Ecto neural progenitor cell (in vitro differentiated cells): ENCODE measurements around the gene CYP24A1.

Source experiments
- DNase-seq: peaks from one replicate; pipeline ENCODE4 v3.0.0-alpha.2; 2018; ENCODE audit warnings: low spot score

The CYP24A1 gene

GRCh38 chr20:54201268-54201846 is 27.6 kb upstream of the CYP24A1 start:
- DNase-seq: no peak

GRCh38 chr20:54200487-54201267 is 26.9 kb upstream of the CYP24A1 start:
- DNase-seq: no peak

GRCh38 chr20:54199721-54200176 is 26.0 kb upstream of the CYP24A1 start:
- peak; percentile 76 for DNase-seq

GRCh38 chr20:54199283-54199682 is 25.5 kb upstream of the CYP24A1 start:
- no peak for DNase-seq

- no peak for DNase-seq
Measured at GRCh38 chr20:54197621-54198604, 24.1 kb upstream of the CYP24A1 start.

- no peak for DNase-seq
Measured at GRCh38 chr20:54195483-54196472, 22.0 kb upstream of the CYP24A1 start.

- DNase-seq: no peak
Measured at GRCh38 chr20:54194724-54195438, 21.1 kb upstream of the CYP24A1 start.

- no peak for DNase-seq
Measured at GRCh38 chr20:54193817-54194216, 20.0 kb upstream of the CYP24A1 start.

- no peak for DNase-seq
Measured at GRCh38 chr20:54190217-54190616, 16.4 kb upstream of the CYP24A1 start.

- DNase-seq: no peak
Measured at GRCh38 chr20:54189630-54190029, 15.8 kb upstream of the CYP24A1 start.

- DNase-seq: no peak
Measured at GRCh38 chr20:54188132-54188849, 14.5 kb upstream of the CYP24A1 start.

GRCh38 chr20:54184904-54185626 is 11.3 kb upstream of the CYP24A1 start:
- no peak for DNase-seq

GRCh38 chr20:54184071-54184470 is 10.3 kb upstream of the CYP24A1 start:
- DNase-seq: no peak

GRCh38 chr20:54180931-54181330 is 7.1 kb upstream of the CYP24A1 start:
- no peak for DNase-seq

- no peak for DNase-seq
Measured at GRCh38 chr20:54179946-54180345, 6.2 kb upstream of the CYP24A1 start.

- DNase-seq: no peak
Measured at GRCh38 chr20:54178256-54178655, 4.5 kb upstream of the CYP24A1 start.

- DNase-seq: no peak
Measured at GRCh38 chr20:54177378-54177777, 3.6 kb upstream of the CYP24A1 start.

- no peak for DNase-seq
Measured at GRCh38 chr20:54176610-54177009, 2.8 kb upstream of the CYP24A1 start.
